HUES6 (cell line): ENCODE measurements around the gene FAM110D.

Experiments
- H3K27ac ChIP-seq: 2 replicates; pipeline ENCODE4 v1.7.0; 2013; ENCODE audit warnings: low read depth, mild to moderate bottlenecking, low read length, inconsistent platforms
- H3K27me3 ChIP-seq: 2 replicates; pipeline ENCODE4 v1.6.1; 2013; ENCODE audit warnings: low read length; ENCODE audit not compliant: control insufficient read depth, insufficient read depth
- H3K36me3 ChIP-seq: 2 replicates; pipeline ENCODE4 v1.6.1; 2013; ENCODE audit warnings: low read length; ENCODE audit not compliant: control insufficient read depth, insufficient read depth
- H3K4me1 ChIP-seq: 2 replicates; pipeline ENCODE4 v1.6.1; 2013; ENCODE audit warnings: low read length; ENCODE audit not compliant: control insufficient read depth, insufficient read depth
- H3K4me3 ChIP-seq: 2 replicates; pipeline ENCODE4 v1.5.1; 2013; ENCODE audit warnings: low read depth, low read length
- H3K9ac ChIP-seq: one replicate; pipeline ENCODE4 v1.6.1; 2013; ENCODE audit warnings: mild to moderate bottlenecking, low read length
- H3K9me3 ChIP-seq: 2 replicates; pipeline ENCODE4 v1.6.1; 2013; ENCODE audit warnings: low read depth, low read length; ENCODE audit not compliant: control insufficient read depth, insufficient read depth

FAM110D gene

GRCh38 chr1:26181586-26182382, 22.9 kb downstream of the FAM110D start:
- no peaks in the 10 kb centered on the region for H3K9me3 ChIP-seq
- no peak overlapping the region for H3K4me3 ChIP-seq
- H3K9ac ChIP-seq: no peak overlapping the region
- peaks cover 32% of the 10 kb centered on the region for H3K36me3 ChIP-seq
- peaks cover 3% of the 10 kb centered on the region; the same call in 1 of the 2 replicates for H3K4me1 ChIP-seq
- no peaks in the 10 kb centered on the region for H3K27me3 ChIP-seq
- H3K27ac ChIP-seq: no peak overlapping the region

GRCh38 chr1:26182383-26182696, 23.5 kb downstream of the FAM110D start:
- H3K9ac ChIP-seq: no peak overlapping the region
- no peaks in the 10 kb centered on the region for H3K27me3 ChIP-seq
- H3K4me1 ChIP-seq: no peaks in the 10 kb centered on the region
- no peaks in the 10 kb centered on the region for H3K9me3 ChIP-seq
- no peak overlapping the region for H3K4me3 ChIP-seq
- H3K36me3 ChIP-seq: peaks cover 32% of the 10 kb centered on the region
- H3K27ac ChIP-seq: no peak overlapping the region

GRCh38 chr1:26184086-26184485, 25.2 kb downstream of the FAM110D start:
- no peak overlapping the region for H3K4me3 ChIP-seq
- H3K36me3 ChIP-seq: peaks cover 41% of the 10 kb centered on the region
- H3K9ac ChIP-seq: no peak overlapping the region
- no peaks in the 10 kb centered on the region for H3K27me3 ChIP-seq
- H3K9me3 ChIP-seq: no peaks in the 10 kb centered on the region
- H3K4me1 ChIP-seq: no peaks in the 10 kb centered on the region
- H3K27ac ChIP-seq: no peak overlapping the region

- no peaks in the 10 kb centered on the region for H3K27me3 ChIP-seq
- H3K27ac ChIP-seq: no peak overlapping the region
- H3K4me1 ChIP-seq: no peaks in the 10 kb centered on the region
- no peaks in the 10 kb centered on the region for H3K9me3 ChIP-seq
- H3K9ac ChIP-seq: no peak overlapping the region
- H3K36me3 ChIP-seq: peaks cover 46% of the 10 kb centered on the region
- H3K4me3 ChIP-seq: no peak overlapping the region
Observed at GRCh38 chr1:26184883-26185282, 26.0 kb downstream of the FAM110D start.

GRCh38 chr1:26187882-26188281, 29.0 kb downstream of the FAM110D start:
- no peak overlapping the region for H3K27ac ChIP-seq
- H3K9me3 ChIP-seq: no peaks in the 10 kb centered on the region
- no peak overlapping the region for H3K9ac ChIP-seq
- H3K4me1 ChIP-seq: peaks cover 5% of the 10 kb centered on the region; the same call in 1 of the 2 replicates
- H3K27me3 ChIP-seq: no peaks in the 10 kb centered on the region
- no peak overlapping the region for H3K4me3 ChIP-seq
- H3K36me3 ChIP-seq: peaks cover 30% of the 10 kb centered on the region

GRCh38 chr1:26188477-26188876, 29.6 kb downstream of the FAM110D start:
- Histone ChIP-seq H3K9ac (no peak overlapping the region), H3K4me1 (peaks cover 5% of the 10 kb centered on the region; the same call in 1 of the 2 replicates), H3K9me3 (no peaks in the 10 kb centered on the region), H3K4me3 (no peak overlapping the region), H3K27ac (no peak overlapping the region), H3K27me3 (no peaks in the 10 kb centered on the region), H3K36me3 (peaks cover 24% of the 10 kb centered on the region)

GRCh38 chr1:26189331-26189730, 30.5 kb downstream of the FAM110D start:
- peaks cover 24% of the 10 kb centered on the region for H3K36me3 ChIP-seq
- no peak overlapping the region for H3K9ac ChIP-seq
- H3K27me3 ChIP-seq: peaks cover 3% of the 10 kb centered on the region; the same call in 1 of the 2 replicates
- H3K4me1 ChIP-seq: peaks cover 5% of the 10 kb centered on the region; the same call in 1 of the 2 replicates
- no peak overlapping the region for H3K4me3 ChIP-seq
- H3K27ac ChIP-seq: no peak overlapping the region
- no peaks in the 10 kb centered on the region for H3K9me3 ChIP-seq

- Histone ChIP-seq H3K9me3 (no peaks in the 10 kb centered on the region), H3K4me3 (no peak overlapping the region), H3K27ac (no peak overlapping the region), H3K36me3 (peaks cover 21% of the 10 kb centered on the region), H3K27me3 (peaks cover 3% of the 10 kb centered on the region; the same call in 1 of the 2 replicates), H3K9ac (no peak overlapping the region), H3K4me1 (peaks cover 5% of the 10 kb centered on the region; the same call in 1 of the 2 replicates)
Observed at GRCh38 chr1:26189751-26190275, 30.9 kb downstream of the FAM110D start.

GRCh38 chr1:26190373-26190987, 31.6 kb downstream of the FAM110D start, which contains the start of gene CATSPER4:
Gene CATSPER4 (plus strand): TSS chr1:26190602. CDS start chr1:26190628, 26 bp downstream.
- H3K4me3 ChIP-seq: no peak within 1 kb of the TSS
- peaks cover 18% of the 10 kb centered on the region for H3K36me3 ChIP-seq
- no peaks in the 10 kb centered on the region for H3K9me3 ChIP-seq
- H3K4me1 ChIP-seq: peaks cover 5% of the 10 kb centered on the region; the same call in 1 of the 2 replicates
- H3K9ac ChIP-seq: no peak within 1 kb of the TSS
- H3K27ac ChIP-seq: no peak within 1 kb of the TSS
- H3K27me3 ChIP-seq: peaks cover 3% of the 10 kb centered on the region; the same call in 1 of the 2 replicates

GRCh38 chr1:26191739-26192138, 32.9 kb downstream of the FAM110D start:
- no peak overlapping the region for H3K27ac ChIP-seq
- no peak overlapping the region for H3K4me3 ChIP-seq
- H3K27me3 ChIP-seq: peaks cover 3% of the 10 kb centered on the region; the same call in 1 of the 2 replicates
- peaks cover 5% of the 10 kb centered on the region; the same call in 1 of the 2 replicates for H3K4me1 ChIP-seq
- peaks cover 14% of the 10 kb centered on the region for H3K36me3 ChIP-seq
- no peak overlapping the region for H3K9ac ChIP-seq
- H3K9me3 ChIP-seq: no peaks in the 10 kb centered on the region

GRCh38 chr1:26195805-26196204, 36.9 kb downstream of the FAM110D start:
- Histone ChIP-seq H3K27ac (no peak overlapping the region), H3K36me3 (no peaks in the 10 kb centered on the region), H3K27me3 (peaks cover 3% of the 10 kb centered on the region; the same call in 1 of the 2 replicates), H3K4me1 (peaks cover 4% of the 10 kb centered on the region; the same call in 1 of the 2 replicates), H3K4me3 (no peak overlapping the region), H3K9ac (no peak overlapping the region), H3K9me3 (no peaks in the 10 kb centered on the region)
